OCI-LY3 (cell line): Measurements from ENCODE around the gene SUSD1.
A peak's percentile ranks its signal among the peaks of the same experiment; 100 is the strongest.

Source experiments
- H2AFZ ChIP-seq: fragments of 200-600, 300-600 bp; shearing (Covaris generic); 2 replicates; pipeline ENCODE4 v1.6.0; 2014; ENCODE audit warnings: antibody characterized with exemption, low read depth, low read length
- H3K27ac ChIP-seq: fragments of 200-600, 300-600 bp; sonication (generic); 2 replicates; pipeline ENCODE4 v1.5.1; 2014; ENCODE audit warnings: mild to moderate bottlenecking, low read length, moderate library complexity, mixed read lengths
- H3K27me3 ChIP-seq: fragments of 200-600, 300-600 bp; sonication (generic); 2 replicates; pipeline ENCODE4 v1.6.1; 2014; ENCODE audit warnings: low read depth, low read length, mixed read lengths
- H3K36me3 ChIP-seq: fragments of 200-600, 300-600 bp; sonication (generic); replicated peaks from 2 replicates; pipeline ENCODE3; 2014; ENCODE audit warnings: low read depth, low read length, mixed read lengths
- H3K4me1 ChIP-seq: fragments of 300-600, 200-600 bp; sonication (generic); 2 replicates; pipeline ENCODE4 v1.6.1; 2014; ENCODE audit warnings: low read length, mixed read lengths
- H3K4me2 ChIP-seq: fragments of 200-600, 300-600 bp; sonication (generic); 2 replicates; pipeline ENCODE4 v1.6.1; 2014; ENCODE audit warnings: low read length, mixed read lengths
- H3K4me3 ChIP-seq: fragments of 300-600, 200-600 bp; sonication (generic); 2 replicates; pipeline ENCODE4 v1.5.1; 2014; ENCODE audit warnings: antibody characterized with exemption, mild to moderate bottlenecking, low read length, moderate library complexity
- H3K79me2 ChIP-seq: fragments of 300-600, 200-600 bp; shearing (Covaris generic); 2 replicates; pipeline ENCODE4 v1.6.1; 2014; ENCODE audit warnings: mild to moderate bottlenecking, low read length, mixed read lengths
- H3K9ac ChIP-seq: fragments of 300-600, 200-600 bp; shearing (Covaris generic); 2 replicates; pipeline ENCODE4 v1.6.0; 2014; ENCODE audit warnings: mild to moderate bottlenecking, low read length, moderate library complexity
- H3K9me3 ChIP-seq: fragments of 200-600, 300-600 bp; shearing (Covaris generic); 2 replicates; pipeline ENCODE4 v1.6.1; 2014; ENCODE audit warnings: low read length, mixed read lengths; ENCODE audit not compliant: insufficient read depth
- H4K20me1 ChIP-seq: fragments of 200-600, 300-600 bp; sonication (generic); 2 replicates; pipeline ENCODE4 v1.6.1; 2016; ENCODE audit warnings: low read length, mixed read lengths; ENCODE audit not compliant: insufficient read depth
- CTCF ChIP-seq: fragments of 200-600, 300-600 bp; sonication (generic); IDR thresholded peaks from 2 replicates; pipeline ENCODE4 v1.5.1; 2014; ENCODE audit warnings: antibody characterized with exemption, low read length, low read depth
- EZH2phosphoT487 ChIP-seq: fragments of 200-600 bp; shearing (Covaris generic); IDR thresholded peaks from 2 replicates; pipeline ENCODE4 v1.6.1; 2018; ENCODE audit warnings: antibody characterized with exemption, mixed run types, low read depth

SUSD1 gene

GRCh38 chr9:111997831-111998230 is 177.3 kb downstream of the SUSD1 start:
- H4K20me1 ChIP-seq = no peaks in the 10 kb centered on the region
- H3K36me3 ChIP-seq = no peaks in the 10 kb centered on the region
- no peak overlapping the region for H3K4me2 ChIP-seq
- peaks cover 83% of the 10 kb centered on the region for H3K4me1 ChIP-seq
- no peak for TF ChIP-seq CTCF
- TF ChIP-seq EZH2phosphoT487 = no peak
- no peak overlapping the region; the same call in 1 of the 2 replicates for H2AFZ ChIP-seq
- no peaks in the 10 kb centered on the region for H3K9me3 ChIP-seq
- H3K9ac ChIP-seq = 0 out of 2 replicates have a peak overlapping the region, but pooled peaks have one; percentile 11
- H3K27me3 ChIP-seq = no peaks in the 10 kb centered on the region
- H3K27ac ChIP-seq = no peak overlapping the region
- H3K4me3 ChIP-seq = no peak overlapping the region
- no peaks in the 10 kb centered on the region for H3K79me2 ChIP-seq

- peak overlapping the region; percentile 52 for H3K4me2 ChIP-seq
- peak overlapping the region; percentile 28; the same call in 1 of the 2 replicates for H3K4me3 ChIP-seq
- no peaks in the 10 kb centered on the region for H3K27me3 ChIP-seq
- no peak for TF ChIP-seq CTCF
- TF ChIP-seq EZH2phosphoT487 = no peak
- no peak overlapping the region for H2AFZ ChIP-seq
- peaks cover 72% of the 10 kb centered on the region for H3K4me1 ChIP-seq
- H3K9me3 ChIP-seq = no peaks in the 10 kb centered on the region; the same call in 1 of the 2 replicates
- peaks cover 7% of the 10 kb centered on the region for H3K36me3 ChIP-seq
- H4K20me1 ChIP-seq = no peaks in the 10 kb centered on the region
- peak overlapping the region; percentile 93 for H3K27ac ChIP-seq
- no peaks in the 10 kb centered on the region for H3K79me2 ChIP-seq
- peak overlapping the region; percentile 78 for H3K9ac ChIP-seq
These were observed 180.2 kb downstream of the SUSD1 start for GRCh38 chr9:111994831-111995458.

GRCh38 chr9:111993319-111993718 is 181.8 kb downstream of the SUSD1 start:
- peak overlapping the region; percentile 47 for H3K4me2 ChIP-seq
- no peaks in the 10 kb centered on the region for H4K20me1 ChIP-seq
- no peaks in the 10 kb centered on the region for H3K27me3 ChIP-seq
- H3K4me3 ChIP-seq = peak overlapping the region; percentile 4; the same call in 1 of the 2 replicates
- no peaks in the 10 kb centered on the region; the same call in 1 of the 2 replicates for H3K9me3 ChIP-seq
- TF ChIP-seq EZH2phosphoT487 (no peak), CTCF (no peak)
- H3K36me3 ChIP-seq = peaks cover 8% of the 10 kb centered on the region
- H3K4me1 ChIP-seq = peaks cover 60% of the 10 kb centered on the region
- H3K27ac ChIP-seq = peak overlapping the region; percentile 93
- H2AFZ ChIP-seq = no peak overlapping the region
- peak overlapping the region; percentile 78 for H3K9ac ChIP-seq
- no peaks in the 10 kb centered on the region for H3K79me2 ChIP-seq

GRCh38 chr9:111992523-111992922 is 182.6 kb downstream of the SUSD1 start:
- Histone ChIP-seq H3K27ac (peak overlapping the region; percentile 93), H3K4me1 (peaks cover 60% of the 10 kb centered on the region), H3K9ac (peak overlapping the region; percentile 78), H2AFZ (no peak overlapping the region), H3K79me2 (no peaks in the 10 kb centered on the region), H4K20me1 (no peaks in the 10 kb centered on the region), H3K4me2 (peak overlapping the region; percentile 47), H3K27me3 (no peaks in the 10 kb centered on the region), H3K36me3 (peaks cover 8% of the 10 kb centered on the region), H3K4me3 (no peak overlapping the region), H3K9me3 (no peaks in the 10 kb centered on the region; the same call in 1 of the 2 replicates)
- TF ChIP-seq EZH2phosphoT487 (no peak), CTCF (no peak)
